PC-9 (cell line): ENCODE measurements around the gene RNLS. TPM values are rescaled to one million over a fixed set of nuclear protein-coding genes. Genes with fewer than 3 reads are reported as not detected.

ENCODE experiments used
- BruUV-seq: library from RNA; stranded (reverse); fragments of 400-500 nt; replicated peaks from 2 replicates; lab custom pipeline; 2021; lab: Mats Ljungman, UMichigan
- CTCF ChIA-PET: fragments of 300-600 bp; sonication (Branson Sonifier 250); formaldehyde crosslinking; loops from one replicate; lab custom pipeline; 2022; ENCODE audit warnings: antibody characterized with exemption; lab: Charles Lee
- POLR2A ChIA-PET: fragments of 300-600 bp; sonication (Branson Sonifier 250); formaldehyde crosslinking; loops from one replicate; lab custom pipeline; 2022; ENCODE audit warnings: antibody characterized with exemption; ENCODE audit not compliant: unreplicated experiment; lab: Charles Lee
- DNase-seq, 2 experiments: peaks; one replicate each; pipeline versions ENCODE4 v3.0.0 to v3.0.0-alpha.2; 2015 to 2022; ENCODE audit warnings: mixed read lengths in 1 of 2
- H2AFZ ChIP-seq: fragments of 200-600 bp; sonication (generic); 2 replicates; pipeline ENCODE4 v1.8.1; 2017; ENCODE audit warnings: antibody characterized with exemption
- H3F3A ChIP-seq: fragments of 200-600 bp; sonication (generic); 2 replicates; pipeline ENCODE4 v1.8.1; 2017; ENCODE audit warnings: antibody characterized with exemption, mild to moderate bottlenecking, low read depth; ENCODE audit not compliant: insufficient read depth
- H3K27ac ChIP-seq: fragments of 200-600 bp; sonication (generic); 2 replicates; pipeline ENCODE4 v1.6.1; 2016; ENCODE audit warnings: mixed run types
- H3K27me3 ChIP-seq: fragments of 200-600 bp; sonication (generic); 2 replicates; pipeline ENCODE4 v1.6.1; 2016; ENCODE audit warnings: low read depth, mixed run types; ENCODE audit not compliant: insufficient read depth
- H3K36me3 ChIP-seq: fragments of 200-600 bp; sonication (generic); 2 replicates; pipeline ENCODE4 v1.6.1; 2016; ENCODE audit warnings: low read depth, mixed run types
- H3K4me1 ChIP-seq: fragments of 200-600 bp; sonication (generic); replicated peaks from 2 replicates; pipeline ENCODE4 v1.6.1; 2016; ENCODE audit warnings: mixed run types; ENCODE audit not compliant: insufficient read depth
- H3K4me2 ChIP-seq: fragments of 200-600 bp; sonication (generic); 2 replicates; pipeline ENCODE4 v1.6.1; 2017; ENCODE audit warnings: mixed run types
- H3K4me3 ChIP-seq: fragments of 200-600 bp; sonication (generic); 2 replicates; pipeline ENCODE4 v1.6.1; 2016; ENCODE audit warnings: mixed run types
- H3K79me2 ChIP-seq: fragments of 200-600 bp; sonication (generic); 2 replicates; pipeline ENCODE4 v1.6.1; 2017; ENCODE audit warnings: low read depth, mixed run types
- H3K9me2 ChIP-seq: fragments of 200-600 bp; sonication (generic); 2 replicates; pipeline ENCODE4 v1.8.1; 2017; ENCODE audit warnings: mild to moderate bottlenecking; ENCODE audit not compliant: insufficient read depth
- H3K9me3 ChIP-seq: fragments of 200-600 bp; sonication (generic); 2 replicates; pipeline ENCODE4 v1.8.1; 2016; ENCODE audit warnings: low read depth; ENCODE audit not compliant: insufficient read depth
- H4K20me1 ChIP-seq: fragments of 200-600 bp; sonication (generic); 2 replicates; pipeline ENCODE4 v1.8.1; 2017; ENCODE audit not compliant: insufficient read depth
- EZH2 ChIP-seq: fragments of 200-600 bp; sonication (generic); IDR thresholded peaks from 2 replicates; pipeline ENCODE4 v1.8.0; 2017; ENCODE audit warnings: antibody characterized with exemption, low read depth
- intact Hi-C: fragments of 100-400 bp; cut with micrococcal nuclease; formaldehyde crosslinking; loops from one replicate; pipeline ENCODE4 v1.10.0; 2022; ENCODE audit not compliant: unreplicated experiment
- total RNA-seq: library from RNA; stranded (reverse); gene quantifications from 2 replicates; pipeline ENCODE4 v1.2.3, GENCODE V29; 2021
- TF ChIP-seq, protein P1 (sequence below): fragments of 200-600 bp; sonication (generic); conservative IDR thresholded peaks from 2 replicates; pipeline ENCODE4 v1.6.1; 2017; ENCODE audit warnings: mixed run types, antibody characterized with exemption, mild to moderate bottlenecking, moderate library complexity

The RNLS gene
- total RNA-seq, 1 experiment from 2014 or later: not detected

DNA sequence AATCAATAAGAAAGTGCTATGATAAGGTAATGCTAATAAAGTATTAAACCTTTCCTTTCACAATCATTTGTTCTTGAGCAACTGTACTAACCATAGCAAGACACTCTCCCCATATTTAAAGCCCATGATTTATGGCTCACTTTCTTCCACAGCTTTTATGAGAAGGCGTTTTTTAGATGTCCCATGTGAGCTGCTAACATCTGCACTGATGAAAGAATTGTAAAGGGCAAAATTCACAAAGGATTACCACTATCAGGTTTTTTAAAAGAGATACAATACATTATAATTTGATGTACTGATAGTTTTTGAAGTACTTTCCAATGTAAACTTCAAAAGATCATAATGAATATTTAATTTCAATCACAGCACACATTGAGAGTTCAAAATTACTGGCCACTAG lies 75.7 kb downstream of the RNLS start:
- intact Hi-C loops: no loop called here
- Histone ChIP-seq H3K36me3 (no peaks in the 10 kb centered on the region), H3K4me2 (no peak overlapping the region), H3K9me3 (no peaks in the 10 kb centered on the region), H3K27ac (no peak overlapping the region), H3F3A (no peaks in the 10 kb centered on the region), H3K79me2 (no peaks in the 10 kb centered on the region), H2AFZ (no peak overlapping the region), H3K4me3 (no peak overlapping the region), H3K9me2 (no peaks in the 10 kb centered on the region), H3K27me3 (no peaks in the 10 kb centered on the region), H4K20me1 (no peaks in the 10 kb centered on the region), H3K4me1 (no peaks in the 10 kb centered on the region)
- no peak for TF ChIP-seq EZH2
- TF ChIP-seq, protein P1, sequence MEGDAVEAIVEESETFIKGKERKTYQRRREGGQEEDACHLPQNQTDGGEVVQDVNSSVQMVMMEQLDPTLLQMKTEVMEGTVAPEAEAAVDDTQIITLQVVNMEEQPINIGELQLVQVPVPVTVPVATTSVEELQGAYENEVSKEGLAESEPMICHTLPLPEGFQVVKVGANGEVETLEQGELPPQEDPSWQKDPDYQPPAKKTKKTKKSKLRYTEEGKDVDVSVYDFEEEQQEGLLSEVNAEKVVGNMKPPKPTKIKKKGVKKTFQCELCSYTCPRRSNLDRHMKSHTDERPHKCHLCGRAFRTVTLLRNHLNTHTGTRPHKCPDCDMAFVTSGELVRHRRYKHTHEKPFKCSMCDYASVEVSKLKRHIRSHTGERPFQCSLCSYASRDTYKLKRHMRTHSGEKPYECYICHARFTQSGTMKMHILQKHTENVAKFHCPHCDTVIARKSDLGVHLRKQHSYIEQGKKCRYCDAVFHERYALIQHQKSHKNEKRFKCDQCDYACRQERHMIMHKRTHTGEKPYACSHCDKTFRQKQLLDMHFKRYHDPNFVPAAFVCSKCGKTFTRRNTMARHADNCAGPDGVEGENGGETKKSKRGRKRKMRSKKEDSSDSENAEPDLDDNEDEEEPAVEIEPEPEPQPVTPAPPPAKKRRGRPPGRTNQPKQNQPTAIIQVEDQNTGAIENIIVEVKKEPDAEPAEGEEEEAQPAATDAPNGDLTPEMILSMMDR: no peak
- DNase-seq: no peak
- ChIA-PET POLR2A (no interaction called here), CTCF (no interaction called here)
- BruUV-seq: no TSS peak

GRCh38 chr10:88505680-88506215 lies 77.4 kb downstream of the RNLS start:
- H3K9me3 ChIP-seq: no peaks in the 10 kb centered on the region
- H3K4me2 ChIP-seq: no peak overlapping the region
- H3K4me3 ChIP-seq: no peak overlapping the region
- no peak for DNase-seq
- H3F3A ChIP-seq: no peaks in the 10 kb centered on the region
- H3K27me3 ChIP-seq: no peaks in the 10 kb centered on the region
- ChIA-PET POLR2A (no interaction called here), CTCF (no interaction called here)
- intact Hi-C loops: no loop called here
- H3K9me2 ChIP-seq: no peaks in the 10 kb centered on the region
- H4K20me1 ChIP-seq: no peaks in the 10 kb centered on the region
- no peak overlapping the region for H2AFZ ChIP-seq
- H3K27ac ChIP-seq: no peak overlapping the region
- H3K36me3 ChIP-seq: no peaks in the 10 kb centered on the region
- TF ChIP-seq EZH2: no peak
- TF ChIP-seq, protein P1: no peak
- peaks cover under 1% of the 10 kb centered on the region; the same call in 1 of the 2 replicates for H3K4me1 ChIP-seq
- no TSS peak for BruUV-seq
- H3K79me2 ChIP-seq: no peaks in the 10 kb centered on the region

DNA sequence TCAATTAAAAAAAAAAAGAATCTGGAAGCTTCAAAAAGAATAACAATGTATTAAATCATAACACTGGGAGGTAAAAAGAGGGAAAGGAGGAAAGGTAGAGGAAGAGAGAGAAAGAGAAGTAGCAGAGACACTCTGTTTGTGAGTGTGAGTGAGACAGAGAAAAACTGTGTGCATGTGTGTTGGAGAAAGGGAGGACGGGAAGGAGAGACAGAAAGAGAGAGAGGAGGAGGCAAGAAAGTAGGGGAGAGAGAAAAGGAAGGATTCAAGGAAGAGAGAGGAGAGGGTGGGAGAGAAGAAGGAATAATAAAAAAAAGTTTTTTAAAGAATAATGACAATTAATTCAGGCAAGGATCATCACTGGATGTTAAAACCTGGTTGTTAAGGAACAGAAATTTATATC lies 77.9 kb downstream of the RNLS start:
- no TSS peak for BruUV-seq
- H3K9me2 ChIP-seq: no peaks in the 10 kb centered on the region
- TF ChIP-seq EZH2: no peak
- TF ChIP-seq, protein P1: no peak
- H3K9me3 ChIP-seq: no peaks in the 10 kb centered on the region
- H3K4me3 ChIP-seq: no peak overlapping the region
- H3K4me1 ChIP-seq: peaks cover 5% of the 10 kb centered on the region
- DNase-seq: no peak
- intact Hi-C loops: no loop called here
- H3F3A ChIP-seq: peaks cover 4% of the 10 kb centered on the region
- H3K4me2 ChIP-seq: no peak overlapping the region
- no peaks in the 10 kb centered on the region for H3K36me3 ChIP-seq
- POLR2A ChIA-PET: no interaction called here
- H4K20me1 ChIP-seq: no peaks in the 10 kb centered on the region
- CTCF ChIA-PET: no interaction called here
- H3K27me3 ChIP-seq: no peaks in the 10 kb centered on the region
- H2AFZ ChIP-seq: no peak overlapping the region
- no peak overlapping the region for H3K27ac ChIP-seq
- H3K79me2 ChIP-seq: no peaks in the 10 kb centered on the region
